Thoracic aorta (tissue), 2 donors: ENCODE results near the gene PKP1. TPM values are rescaled to one million over a fixed set of nuclear protein-coding genes. Genes with fewer than 3 reads are reported as not detected.

Experiments used
- ATAC-seq: fragments of 150-250 bp; one replicate; pipeline ENCODE4 v1.8.0; 2017; ENCODE audit warnings: low read depth; ENCODE audit not compliant: insufficient number of reproducible peaks, low FRiP score
- DNase-seq: peaks from one replicate; pipeline ENCODE4 v3.0.0-alpha.2; 2020; ENCODE audit warnings: low spot score
- H3K27ac ChIP-seq, 2 donors: fragments of 200-600 bp; sonication (generic); 1 replicate in 1 of 2; 2 replicates in 1 of 2; pipeline ENCODE4 v1.5.1; 2016; ENCODE audit warnings: mild to moderate bottlenecking in 2 of 2, moderate library complexity in 2 of 2
- H3K27me3 ChIP-seq: fragments of 200-600 bp; sonication (generic); replicated peaks from 2 replicates; pipeline ENCODE4 v1.6.0; 2016; ENCODE audit warnings: mild to moderate bottlenecking; ENCODE audit not compliant: insufficient read depth
- H3K36me3 ChIP-seq: fragments of 200-600 bp; sonication (generic); one replicate; pipeline ENCODE4 v1.5.1; 2016
- H3K4me1 ChIP-seq, 2 donors: fragments of 200-600 bp; sonication (generic); 1 replicate in 1 of 2; 2 replicates in 1 of 2; pipeline versions ENCODE4 v1.5.1 to v1.6.0; 2016; ENCODE audit warnings: low read depth in 2 of 2, mild to moderate bottlenecking in 1 of 2; ENCODE audit not compliant: control insufficient read depth in 1 of 2
- H3K4me3 ChIP-seq: fragments of 200-600 bp; sonication (generic); 2 replicates; pipeline ENCODE4 v1.5.1; 2016; ENCODE audit warnings: mild to moderate bottlenecking
- H3K9me3 ChIP-seq: fragments of 200-600 bp; sonication (generic); 2 replicates; pipeline ENCODE4 v1.5.1; 2016
- CTCF ChIP-seq: fragments of 200-600 bp; sonication (generic); IDR thresholded peaks from one replicate; pipeline ENCODE4 v1.5.1; 2019; ENCODE audit warnings: antibody characterized with exemption
- total RNA-seq, 2 donors: library from RNA; depleted of rRNA; stranded (reverse); fragments of >200 nt; gene quantifications; one replicate each; pipeline versions ENCODE4 v1.1.0 to v1.2.3, GENCODE V29; 2016

The PKP1 gene
- total RNA-seq, 2 donors from 2014 or later, result 0.54 TPM; not detected in 1

GRCh38 chr1:201248721-201249559 lies 34.4 kb upstream of the PKP1 start:
- no peak overlapping the region for H3K4me3 ChIP-seq
- H3K9me3 ChIP-seq, result no peaks in the 10 kb centered on the region
- no peaks in the 10 kb centered on the region for H3K27me3 ChIP-seq
- H3K4me1 ChIP-seq, result no peaks in the 10 kb centered on the region
- H3K36me3 ChIP-seq, result no peaks in the 10 kb centered on the region
- H3K27ac ChIP-seq, result no peak overlapping the region
- no peak for TF ChIP-seq CTCF
- no peak for ATAC-seq
- no peak for DNase-seq

- no peak for TF ChIP-seq CTCF
- no peaks in the 10 kb centered on the region for H3K4me1 ChIP-seq
- no peaks in the 10 kb centered on the region for H3K9me3 ChIP-seq
- H3K4me3 ChIP-seq, result no peak overlapping the region
- H3K27ac ChIP-seq, result no peak overlapping the region
- H3K36me3 ChIP-seq, result no peaks in the 10 kb centered on the region
- DNase-seq (no peak), ATAC-seq (no peak)
- no peaks in the 10 kb centered on the region for H3K27me3 ChIP-seq
Measured at GRCh38 chr1:201250326-201251011, 32.8 kb upstream of the PKP1 start.

GRCh38 chr1:201251411-201251810 lies 31.9 kb upstream of the PKP1 start:
- DNase-seq (no peak), ATAC-seq (no peak)
- Histone ChIP-seq H3K27me3 (no peaks in the 10 kb centered on the region), H3K27ac (no peak overlapping the region), H3K36me3 (no peaks in the 10 kb centered on the region), H3K4me1 (no peaks in the 10 kb centered on the region), H3K9me3 (no peaks in the 10 kb centered on the region), H3K4me3 (no peak overlapping the region)
- TF ChIP-seq CTCF, result no peak

GRCh38 chr1:201251851-201252430 lies 31.4 kb upstream of the PKP1 start:
- TF ChIP-seq CTCF, result no peak
- Histone ChIP-seq H3K27ac (no peak overlapping the region), H3K4me3 (no peak overlapping the region), H3K36me3 (no peaks in the 10 kb centered on the region), H3K4me1 (no peaks in the 10 kb centered on the region), H3K9me3 (no peaks in the 10 kb centered on the region), H3K27me3 (no peaks in the 10 kb centered on the region)
- DNase-seq, result no peak
- ATAC-seq, result no peak

GRCh38 chr1:201252944-201253371 lies 30.3 kb upstream of the PKP1 start:
- Histone ChIP-seq H3K36me3 (no peaks in the 10 kb centered on the region), H3K4me3 (no peak overlapping the region), H3K27ac (no peak overlapping the region), H3K27me3 (no peaks in the 10 kb centered on the region), H3K9me3 (no peaks in the 10 kb centered on the region), H3K4me1 (no peaks in the 10 kb centered on the region)
- no peak for TF ChIP-seq CTCF
- ATAC-seq (no peak), DNase-seq (no peak)
